ENCODE results near the gene FOXJ3. TPM values are rescaled to one million over a fixed set of nuclear protein-coding genes. Genes with fewer than 3 reads are reported as not detected.

The FOXJ3 gene
- total RNA-seq, 1 experiment from 2014 or later: 51.1 TPM

- Histone ChIP-seq H3K79me2 (ENCODE audit: insufficient read depth, low read length) (peaks cover 3% of the 10 kb centered on the region; the same call in 1 of the 2 replicates), H3K27ac (ENCODE audit: low read depth, low read length) (no peak overlapping the region), H3K4me3 (replicated peaks in 1 of 2; ENCODE audit: low read depth in 1 of 2, low read length in 2 of 2) (no peak overlapping the region), H3K27me3 (ENCODE audit: insufficient read depth, low read length) (no peaks in the 10 kb centered on the region), H3K9ac (ENCODE audit: low read length) (no peak overlapping the region), H4K20me1 (ENCODE audit: insufficient read depth) (no peaks in the 10 kb centered on the region), H3K4me2 (ENCODE audit: low read length) (no peak overlapping the region), H3K4me1 (ENCODE audit: control insufficient read depth in 1 of 2, insufficient read depth in 2 of 2, low read length in 2 of 2) (no peaks in the 10 kb centered on the region), H3K36me3 (ENCODE audit: control insufficient read depth in 1 of 2, insufficient read depth in 2 of 2, low read length in 2 of 2) (peaks cover 6 to 8% of the 10 kb centered on the region in 2 experiments; a peak in 2 of 4 replicates), H3K9me2 (ENCODE audit: insufficient read depth) (no peaks in the 10 kb centered on the region), H2AFZ (ENCODE audit: low read depth, low read length, poor library complexity, severe bottlenecking) (no peak overlapping the region), H3K9me3 (ENCODE audit: control insufficient read depth in 1 of 2, insufficient read depth in 1 of 2, low read depth in 1 of 2, low read length in 2 of 2) (no peaks in the 10 kb centered on the region)
- ATAC-seq: no peak
- TF ChIP-seq FOSL1 (IDR thresholded peaks at IDR 0.05; ENCODE audit: low read depth) (no peak), ELF1 (IDR thresholded peaks at IDR 0.05; ENCODE audit: borderline replicate concordance, low read depth) (no peak), SP1 (IDR thresholded peaks at IDR 0.05; ENCODE audit: low read depth) (no peak), EZH2 (IDR thresholded peaks at IDR 0.05) (no peak), CTCF (IDR thresholded peaks at IDR 0.05 in 2 of 3, conservative IDR thresholded peaks at IDR 0.05 in 1 of 3; ENCODE audit: borderline replicate concordance in 1 of 3, insufficient read depth in 1 of 3, low read depth in 2 of 3, low read length in 2 of 3) (no peak), ATF3 (IDR thresholded peaks at IDR 0.05) (no peak), CEBPB (IDR thresholded peaks at IDR 0.05; ENCODE audit: low read depth) (no peak), CBX3 (IDR thresholded peaks at IDR 0.05; ENCODE audit: low read depth) (no peak)
- CTCF ChIA-PET: interaction anchor here (3.0 kb wide), 1 partner anchor 17 kb away, joined by 13 read pairs; no protein-coding TSS in a partner anchor
- DNase-seq (ENCODE audit: low read depth, low spot score): no peak
- RAD21 ChIA-PET (ENCODE audit: low non-redundant PET in 1 of 2, low total read pairs in 2 of 2, uncharacterized antibody in 2 of 2, unreplicated experiment in 2 of 2): no interaction called here
- intact Hi-C loops (cut with micrococcal nuclease): no loop called here
- POLR2A ChIA-PET: no interaction called here
- no TSS peak for BruUV-seq (replicated peaks)
Measured at GRCh38 chr1:42189931-42190853, 144.8 kb downstream of the FOXJ3 start.
